ENCODE results near the gene TSPAN16. TPM values are rescaled to one million over a fixed set of nuclear protein-coding genes. Genes with fewer than 3 reads are reported as not detected.

TSPAN16 gene
- total and polyA plus RNA-seq, 4 experiments from 2014 or later = not detected

GRCh38 chr19:11281356-11282049, 14.5 kb upstream of the TSPAN16 start:
- H3K27me3 Mint-ChIP-seq = peaks cover 10 to 17% of the 10 kb centered on the region in 2 donors
- no peak overlapping the region for H3K27ac ChIP-seq (ENCODE audit: low read depth, low read length)
- POLR2A ChIA-PET (ENCODE audit: partially characterized antibody) = no interaction called here
- no peak for DNase-seq
- peaks cover 0 to 5% of the 10 kb centered on the region in 2 donors for H3K36me3 Mint-ChIP-seq
- H3K4me1 ChIP-seq (ENCODE audit: insufficient read depth, low read length) = peaks cover 20% of the 10 kb centered on the region
- H3K9me3 Mint-ChIP-seq = peaks cover 0 to 22% (median 10%) of the 10 kb centered on the region in 8 donors
- no peak overlapping the region for H3K27ac Mint-ChIP-seq
- CTCF ChIA-PET (ENCODE audit: partially characterized antibody) = interaction anchor here (0.5 kb wide), 1 partner anchor 41 kb away, joined by 3 read pairs; no protein-coding TSS in a partner anchor
- H3K27me3 ChIP-seq (ENCODE audit: insufficient read depth, low read length) = no peaks in the 10 kb centered on the region
- no peaks in the 10 kb centered on the region for H3K36me3 ChIP-seq (ENCODE audit: insufficient read depth, low read length)
- no peak overlapping the region for H3K4me3 Mint-ChIP-seq
- no peak overlapping the region for H3K4me3 ChIP-seq (ENCODE audit: low read length in 2 of 2)
- no peaks in the 10 kb centered on the region for H3K9me3 ChIP-seq (ENCODE audit: control insufficient read depth in 1 of 2, low read length in 2 of 2)
- H3K4me1 Mint-ChIP-seq = peaks cover 7 to 13% (median 11%) of the 10 kb centered on the region in 4 donors
- intact Hi-C loops (cut with micrococcal nuclease) = no loop called here

- H3K36me3 Mint-ChIP-seq = peaks cover 0 to 5% of the 10 kb centered on the region in 2 donors
- POLR2A ChIA-PET (ENCODE audit: partially characterized antibody) = no interaction called here
Observed at GRCh38 chr19:11284515-11284914, 11.4 kb upstream of the TSPAN16 start.

GRCh38 chr19:11286312-11286974, 9.5 kb upstream of the TSPAN16 start:
- peaks cover 0 to 3% (median under 1%) of the 10 kb centered on the region in 4 donors for H3K4me1 Mint-ChIP-seq
- no peaks in the 10 kb centered on the region for H3K4me1 ChIP-seq (ENCODE audit: insufficient read depth, low read length)
- H3K36me3 Mint-ChIP-seq = no peaks in the 10 kb centered on the region
- H3K27me3 ChIP-seq (ENCODE audit: insufficient read depth, low read length) = no peaks in the 10 kb centered on the region
- no peak overlapping the region for H3K27ac Mint-ChIP-seq
- DNase-seq = no peak
- POLR2A ChIA-PET (ENCODE audit: partially characterized antibody) = no interaction called here
- no peak overlapping the region for H3K4me3 Mint-ChIP-seq
- peaks cover 0 to 3% (median 0%) of the 10 kb centered on the region in 8 donors for H3K9me3 Mint-ChIP-seq
- H3K27ac ChIP-seq (ENCODE audit: low read depth, low read length) = no peak overlapping the region
- intact Hi-C loops (cut with micrococcal nuclease) = no loop called here
- no peak overlapping the region for H3K4me3 ChIP-seq (ENCODE audit: low read length in 2 of 2)
- H3K36me3 ChIP-seq (ENCODE audit: insufficient read depth, low read length) = no peaks in the 10 kb centered on the region
- H3K27me3 Mint-ChIP-seq = peaks cover 14 to 19% of the 10 kb centered on the region in 2 donors
- CTCF ChIA-PET (ENCODE audit: partially characterized antibody) = interaction anchor here (0.9 kb wide), 1 partner anchor 160 kb away, joined by 4 read pairs; no protein-coding TSS in a partner anchor
- H3K9me3 ChIP-seq (ENCODE audit: control insufficient read depth in 1 of 2, low read length in 2 of 2) = no peaks in the 10 kb centered on the region

More at GRCh38 chr19:11284515-11284914, 11.4 kb upstream of the TSPAN16 start:
- H3K4me3 ChIP-seq (ENCODE audit: low read length in 2 of 2) = no peak overlapping the region
- H3K36me3 ChIP-seq (ENCODE audit: insufficient read depth, low read length) = no peaks in the 10 kb centered on the region
- H3K4me1 Mint-ChIP-seq = peaks cover 6 to 10% (median 8%) of the 10 kb centered on the region in 4 donors
- no peaks in the 10 kb centered on the region for H3K9me3 ChIP-seq (ENCODE audit: control insufficient read depth in 1 of 2, low read length in 2 of 2)
- H3K4me3 Mint-ChIP-seq = no peak overlapping the region
- no peak overlapping the region for H3K27ac Mint-ChIP-seq
- no peaks in the 10 kb centered on the region for H3K27me3 ChIP-seq (ENCODE audit: insufficient read depth, low read length)
- H3K9me3 Mint-ChIP-seq = peaks cover 0 to 10% (median 4%) of the 10 kb centered on the region in 8 donors
- no peak for DNase-seq
- peaks cover 12 to 25% of the 10 kb centered on the region in 2 donors for H3K27me3 Mint-ChIP-seq
- peaks cover 12% of the 10 kb centered on the region for H3K4me1 ChIP-seq (ENCODE audit: insufficient read depth, low read length)
- CTCF ChIA-PET (ENCODE audit: partially characterized antibody) = interaction anchor here (0.8 kb wide), 1 partner anchor 307 kb away, joined by 3 read pairs; no protein-coding TSS in a partner anchor
- no peak overlapping the region for H3K27ac ChIP-seq (ENCODE audit: low read depth, low read length)
- intact Hi-C loops (cut with micrococcal nuclease) = no loop called here

GRCh38 chr19:11288349-11288748, 7.6 kb upstream of the TSPAN16 start:
- Histone ChIP-seq H3K9me3 (ENCODE audit: control insufficient read depth in 1 of 2, low read length in 2 of 2) (no peaks in the 10 kb centered on the region), H3K4me1 (ENCODE audit: insufficient read depth, low read length) (peaks cover 1% of the 10 kb centered on the region), H3K27me3 (ENCODE audit: insufficient read depth, low read length) (no peaks in the 10 kb centered on the region), H3K27ac (ENCODE audit: low read depth, low read length) (no peak overlapping the region), H3K36me3 (ENCODE audit: insufficient read depth, low read length) (no peaks in the 10 kb centered on the region), H3K4me3 (ENCODE audit: low read length in 2 of 2) (no peak overlapping the region)
- no peaks in the 10 kb centered on the region for H3K9me3 Mint-ChIP-seq
- peaks cover 15% of the 10 kb centered on the region in 2 donors for H3K27me3 Mint-ChIP-seq
- no peaks in the 10 kb centered on the region for H3K36me3 Mint-ChIP-seq
- intact Hi-C loops (cut with micrococcal nuclease) = no loop called here
- POLR2A ChIA-PET (ENCODE audit: partially characterized antibody) = no interaction called here
- CTCF ChIA-PET (ENCODE audit: partially characterized antibody) = no interaction called here
- H3K27ac Mint-ChIP-seq = no peak overlapping the region
- peaks cover 0 to 1% (median 0%) of the 10 kb centered on the region in 4 donors for H3K4me1 Mint-ChIP-seq
- no peak for DNase-seq
- no peak overlapping the region for H3K4me3 Mint-ChIP-seq

- CTCF ChIA-PET (ENCODE audit: partially characterized antibody) = interaction anchor here (1.3 to 9.0 kb wide), 2 partner anchors 46 to 192 kb away, joined by 3 to 56 read pairs; no protein-coding TSS in a partner anchor
- intact Hi-C loops (cut with micrococcal nuclease) = no loop called here
- Histone ChIP-seq H3K9me3 (ENCODE audit: control insufficient read depth in 1 of 2, low read length in 2 of 2) (no peaks in the 10 kb centered on the region), H3K36me3 (ENCODE audit: insufficient read depth, low read length) (no peaks in the 10 kb centered on the region), H3K4me3 (ENCODE audit: low read length in 2 of 2) (no peak overlapping the region), H3K27me3 (ENCODE audit: insufficient read depth, low read length) (no peaks in the 10 kb centered on the region), H3K4me1 (ENCODE audit: insufficient read depth, low read length) (peaks cover 8% of the 10 kb centered on the region), H3K27ac (ENCODE audit: low read depth, low read length) (no peak overlapping the region)
- DNase-seq = no peak
- Mint-ChIP-seq H3K36me3 (no peaks in the 10 kb centered on the region), H3K4me1 (peaks cover 4 to 8% (median 7%) of the 10 kb centered on the region in 4 donors), H3K4me3 (no peak overlapping the region), H3K27me3 (peaks cover 15 to 16% of the 10 kb centered on the region in 2 donors), H3K27ac (no peak overlapping the region), H3K9me3 (no peaks in the 10 kb centered on the region)
- POLR2A ChIA-PET (ENCODE audit: partially characterized antibody) = no interaction called here
Observed at GRCh38 chr19:11290256-11290655, 5.7 kb upstream of the TSPAN16 start.

GRCh38 chr19:11291415-11291814, 4.5 kb upstream of the TSPAN16 start:
- Histone ChIP-seq H3K27me3 (ENCODE audit: insufficient read depth, low read length) (no peaks in the 10 kb centered on the region), H3K4me3 (ENCODE audit: low read length in 2 of 2) (no peak overlapping the region), H3K9me3 (ENCODE audit: control insufficient read depth in 1 of 2, low read length in 2 of 2) (no peaks in the 10 kb centered on the region), H3K27ac (ENCODE audit: low read depth, low read length) (no peak overlapping the region), H3K36me3 (ENCODE audit: insufficient read depth, low read length) (no peaks in the 10 kb centered on the region), H3K4me1 (ENCODE audit: insufficient read depth, low read length) (peaks cover 8% of the 10 kb centered on the region)
- CTCF ChIA-PET (ENCODE audit: partially characterized antibody) = interaction anchor here (9.0 kb wide), 1 partner anchor 191 kb away, joined by 56 read pairs; no protein-coding TSS in a partner anchor
- POLR2A ChIA-PET (ENCODE audit: partially characterized antibody) = no interaction called here
- no peak for DNase-seq
- Mint-ChIP-seq H3K36me3 (no peaks in the 10 kb centered on the region), H3K4me3 (no peak overlapping the region), H3K9me3 (no peaks in the 10 kb centered on the region), H3K27me3 (peaks cover 15 to 19% of the 10 kb centered on the region in 2 donors), H3K4me1 (peaks cover 4 to 8% (median 7%) of the 10 kb centered on the region in 4 donors), H3K27ac (no peak overlapping the region)
- intact Hi-C loops (cut with micrococcal nuclease) = no loop called here

GRCh38 chr19:11291991-11292390, 4.0 kb upstream of the TSPAN16 start:
- Histone ChIP-seq H3K4me1 (ENCODE audit: insufficient read depth, low read length) (peaks cover 8% of the 10 kb centered on the region), H3K36me3 (ENCODE audit: insufficient read depth, low read length) (no peaks in the 10 kb centered on the region), H3K27ac (ENCODE audit: low read depth, low read length) (no peak overlapping the region), H3K9me3 (ENCODE audit: control insufficient read depth in 1 of 2, low read length in 2 of 2) (no peaks in the 10 kb centered on the region), H3K4me3 (ENCODE audit: low read length in 2 of 2) (no peak overlapping the region), H3K27me3 (ENCODE audit: insufficient read depth, low read length) (no peaks in the 10 kb centered on the region)
- Mint-ChIP-seq H3K4me1 (peaks cover 4 to 8% (median 7%) of the 10 kb centered on the region in 4 donors), H3K27me3 (peaks cover 14 to 18% of the 10 kb centered on the region in 2 donors), H3K9me3 (no peaks in the 10 kb centered on the region), H3K36me3 (no peaks in the 10 kb centered on the region), H3K4me3 (no peak overlapping the region), H3K27ac (no peak overlapping the region)
- no peak for DNase-seq
- intact Hi-C loops (cut with micrococcal nuclease) = no loop called here
- POLR2A ChIA-PET (ENCODE audit: partially characterized antibody) = no interaction called here
- CTCF ChIA-PET (ENCODE audit: partially characterized antibody) = interaction anchor here (9.0 kb wide), 1 partner anchor 190 kb away, joined by 56 read pairs; no protein-coding TSS in a partner anchor
